OCI-LY1 (cell line): ENCODE data around the gene SUFU.
A peak's percentile ranks its signal among the peaks of the same experiment; 100 is the strongest.

Experiments
- H2AFZ ChIP-seq: fragments of 200-600 bp; sonication (generic), shearing (Covaris generic); 2 replicates; pipeline ENCODE4 v1.6.0; 2014; ENCODE audit warnings: antibody characterized with exemption, mild to moderate bottlenecking, low read length
- H3F3A ChIP-seq: fragments of 200-600 bp; sonication (generic), shearing (Covaris generic); 2 replicates; pipeline ENCODE4 v1.6.0; 2014; ENCODE audit warnings: mild to moderate bottlenecking, antibody characterized with exemption, low read length, moderate library complexity; ENCODE audit not compliant: insufficient read depth
- H3K27ac ChIP-seq: fragments of 200-600 bp; sonication (generic); 2 replicates; pipeline ENCODE4 v1.5.1; 2014; ENCODE audit warnings: low read length, mixed run types, mild to moderate bottlenecking, low read depth; ENCODE audit not compliant: poor library complexity, severe bottlenecking
- H3K27me3 ChIP-seq: fragments of 200-600 bp; sonication (generic); 2 replicates; pipeline ENCODE4 v1.6.0; 2014; ENCODE audit warnings: antibody characterized with exemption, mild to moderate bottlenecking, low read length, moderate library complexity; ENCODE audit not compliant: insufficient read depth
- H3K36me3 ChIP-seq: fragments of 200-600 bp; sonication (generic); 2 replicates; pipeline ENCODE4 v1.6.1; 2014; ENCODE audit warnings: mild to moderate bottlenecking, antibody characterized with exemption, low read length, moderate library complexity, mixed read lengths; ENCODE audit not compliant: insufficient read depth
- H3K4me1 ChIP-seq: fragments of 200-600 bp; sonication (generic); 2 replicates; pipeline ENCODE4 v1.5.1; 2014; ENCODE audit warnings: mild to moderate bottlenecking, low read length, moderate library complexity; ENCODE audit not compliant: insufficient read depth, severe bottlenecking
- H3K4me2 ChIP-seq: fragments of 200-600 bp; sonication (generic), shearing (Covaris generic); 2 replicates; pipeline ENCODE4 v1.6.1; 2014; ENCODE audit warnings: low read length
- H3K4me3 ChIP-seq: fragments of 200-600 bp; sonication (generic); 2 replicates; pipeline ENCODE4 v1.5.1; 2014; ENCODE audit warnings: low read length, low read depth, mild to moderate bottlenecking, mixed read lengths; ENCODE audit not compliant: poor library complexity, severe bottlenecking
- H3K79me2 ChIP-seq: fragments of 200-600 bp; shearing (Covaris generic); 2 replicates; pipeline ENCODE4 v1.6.1; 2016; ENCODE audit warnings: mixed run types, low read length, mixed read lengths; ENCODE audit not compliant: insufficient read depth
- H3K9ac ChIP-seq: fragments of 200-600 bp; sonication (generic), shearing (Covaris generic); 2 replicates; pipeline ENCODE4 v1.6.1; 2014; ENCODE audit warnings: mild to moderate bottlenecking, low read length, mixed read lengths
- H3K9me2 ChIP-seq: fragments of 200-600 bp; sonication (generic), shearing (Covaris generic); 2 replicates; pipeline ENCODE4 v1.6.1; 2014; ENCODE audit warnings: low read depth, mild to moderate bottlenecking, low read length, mixed read lengths
- H3K9me3 ChIP-seq: fragments of 200-600 bp; shearing (Covaris generic); 2 replicates; pipeline ENCODE4 v1.6.1; 2014; ENCODE audit warnings: low read length, mixed read lengths
- H4K20me1 ChIP-seq: fragments of 200-600 bp; sonication (generic), shearing (Covaris generic); 2 replicates; pipeline ENCODE4 v1.6.0; 2016; ENCODE audit warnings: mild to moderate bottlenecking, low read length; ENCODE audit not compliant: insufficient read depth
- EZH2 ChIP-seq: fragments of 200-600 bp; sonication (generic), shearing (Covaris generic); IDR thresholded peaks from 2 replicates; pipeline ENCODE4 v1.8.0; 2017; ENCODE audit warnings: borderline replicate concordance, mixed run types, mild to moderate bottlenecking, antibody characterized with exemption, low read length, moderate library complexity, mixed read lengths
- TF ChIP-seq, protein P1 (sequence below): fragments of 200-600 bp; sonication (generic), shearing (Covaris generic); IDR thresholded peaks from 2 replicates; pipeline ENCODE4 v1.5.1; 2017; ENCODE audit warnings: mild to moderate bottlenecking, antibody characterized with exemption, low read length, moderate library complexity, mixed read lengths

The SUFU gene

DNA sequence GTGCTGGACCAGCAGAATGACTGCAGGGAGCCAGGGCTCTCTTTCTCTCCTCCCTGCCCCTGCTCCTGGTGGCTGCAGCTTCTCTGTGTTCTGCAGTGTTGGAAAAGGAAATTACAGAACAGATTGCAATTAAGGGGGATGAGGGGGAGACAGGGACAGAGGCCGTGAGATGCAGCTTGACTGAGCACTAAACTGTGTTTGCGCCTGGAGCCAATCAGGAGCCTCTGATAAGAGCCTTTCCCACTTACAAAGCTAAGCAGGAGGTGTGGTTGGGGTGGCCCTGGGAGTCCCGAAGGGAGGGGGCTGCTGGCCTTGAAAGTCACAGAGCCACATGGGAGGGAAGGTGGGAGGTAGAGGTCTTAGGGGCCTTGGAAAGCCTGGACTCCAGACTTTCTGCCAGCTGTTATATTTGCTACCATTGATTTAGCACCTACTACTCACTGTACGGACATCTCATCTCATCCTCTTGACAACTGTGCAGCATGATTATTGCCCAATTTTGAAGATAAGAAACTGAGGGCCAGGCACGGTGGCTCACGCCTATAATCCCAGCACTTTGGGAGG is 167.2 kb downstream of the SUFU start:
- no peaks in the 10 kb centered on the region for H3K36me3 ChIP-seq
- H3K79me2 ChIP-seq, result no peaks in the 10 kb centered on the region
- no peaks in the 10 kb centered on the region for H3K9me2 ChIP-seq
- H3K27me3 ChIP-seq, result no peaks in the 10 kb centered on the region
- H3K9me3 ChIP-seq, result no peaks in the 10 kb centered on the region
- no peak overlapping the region for H3K4me3 ChIP-seq
- no peaks in the 10 kb centered on the region for H4K20me1 ChIP-seq
- no peak for TF ChIP-seq EZH2
- TF ChIP-seq, protein P1, sequence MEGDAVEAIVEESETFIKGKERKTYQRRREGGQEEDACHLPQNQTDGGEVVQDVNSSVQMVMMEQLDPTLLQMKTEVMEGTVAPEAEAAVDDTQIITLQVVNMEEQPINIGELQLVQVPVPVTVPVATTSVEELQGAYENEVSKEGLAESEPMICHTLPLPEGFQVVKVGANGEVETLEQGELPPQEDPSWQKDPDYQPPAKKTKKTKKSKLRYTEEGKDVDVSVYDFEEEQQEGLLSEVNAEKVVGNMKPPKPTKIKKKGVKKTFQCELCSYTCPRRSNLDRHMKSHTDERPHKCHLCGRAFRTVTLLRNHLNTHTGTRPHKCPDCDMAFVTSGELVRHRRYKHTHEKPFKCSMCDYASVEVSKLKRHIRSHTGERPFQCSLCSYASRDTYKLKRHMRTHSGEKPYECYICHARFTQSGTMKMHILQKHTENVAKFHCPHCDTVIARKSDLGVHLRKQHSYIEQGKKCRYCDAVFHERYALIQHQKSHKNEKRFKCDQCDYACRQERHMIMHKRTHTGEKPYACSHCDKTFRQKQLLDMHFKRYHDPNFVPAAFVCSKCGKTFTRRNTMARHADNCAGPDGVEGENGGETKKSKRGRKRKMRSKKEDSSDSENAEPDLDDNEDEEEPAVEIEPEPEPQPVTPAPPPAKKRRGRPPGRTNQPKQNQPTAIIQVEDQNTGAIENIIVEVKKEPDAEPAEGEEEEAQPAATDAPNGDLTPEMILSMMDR, result no peak
- H3F3A ChIP-seq, result no peaks in the 10 kb centered on the region
- no peak overlapping the region for H3K4me2 ChIP-seq
- H3K9ac ChIP-seq, result no peak overlapping the region
- H2AFZ ChIP-seq, result no peak overlapping the region
- H3K4me1 ChIP-seq, result peaks cover 37% of the 10 kb centered on the region
- no peak overlapping the region for H3K27ac ChIP-seq

DNA sequence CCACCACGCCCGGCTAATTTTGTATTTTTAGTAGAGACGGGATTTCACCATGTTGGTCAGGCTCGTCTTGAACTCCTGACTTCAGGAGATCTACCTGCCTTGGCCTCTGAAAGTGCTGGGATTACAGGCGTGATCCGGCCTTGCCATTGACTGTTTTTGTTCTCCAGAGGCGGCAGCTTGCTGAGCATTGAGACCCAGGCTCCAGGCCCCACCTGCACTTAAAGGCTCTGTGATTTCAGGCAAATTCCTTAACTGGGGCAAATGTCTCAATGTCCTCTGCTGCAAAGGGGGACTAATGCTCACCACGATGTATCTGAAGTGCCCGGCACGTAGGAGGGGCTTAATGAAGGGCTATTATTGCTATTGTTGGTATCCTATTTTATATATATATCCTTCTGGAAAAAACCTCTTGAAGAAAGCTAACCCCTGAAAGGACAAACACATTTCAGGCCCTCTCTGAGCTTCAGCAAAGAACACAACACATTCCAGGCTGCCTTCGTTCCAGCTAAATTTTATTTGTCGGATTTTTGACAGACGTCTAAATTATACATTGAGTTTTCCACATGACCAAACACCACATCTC is 169.6 kb downstream of the SUFU start:
- Histone ChIP-seq H2AFZ (no peak overlapping the region), H3K4me2 (peak overlapping the region; percentile 65), H3K36me3 (no peaks in the 10 kb centered on the region), H3F3A (no peaks in the 10 kb centered on the region), H3K9ac (peak overlapping the region; percentile 55; the same call in 1 of the 2 replicates), H3K4me1 (peaks cover 55% of the 10 kb centered on the region), H3K79me2 (no peaks in the 10 kb centered on the region), H3K27ac (peak overlapping the region; percentile 95), H3K4me3 (peak overlapping the region; percentile 38), H4K20me1 (no peaks in the 10 kb centered on the region), H3K9me3 (no peaks in the 10 kb centered on the region), H3K9me2 (no peaks in the 10 kb centered on the region), H3K27me3 (no peaks in the 10 kb centered on the region)
- TF ChIP-seq, protein P1, result no peak
- TF ChIP-seq EZH2, result no peak

DNA sequence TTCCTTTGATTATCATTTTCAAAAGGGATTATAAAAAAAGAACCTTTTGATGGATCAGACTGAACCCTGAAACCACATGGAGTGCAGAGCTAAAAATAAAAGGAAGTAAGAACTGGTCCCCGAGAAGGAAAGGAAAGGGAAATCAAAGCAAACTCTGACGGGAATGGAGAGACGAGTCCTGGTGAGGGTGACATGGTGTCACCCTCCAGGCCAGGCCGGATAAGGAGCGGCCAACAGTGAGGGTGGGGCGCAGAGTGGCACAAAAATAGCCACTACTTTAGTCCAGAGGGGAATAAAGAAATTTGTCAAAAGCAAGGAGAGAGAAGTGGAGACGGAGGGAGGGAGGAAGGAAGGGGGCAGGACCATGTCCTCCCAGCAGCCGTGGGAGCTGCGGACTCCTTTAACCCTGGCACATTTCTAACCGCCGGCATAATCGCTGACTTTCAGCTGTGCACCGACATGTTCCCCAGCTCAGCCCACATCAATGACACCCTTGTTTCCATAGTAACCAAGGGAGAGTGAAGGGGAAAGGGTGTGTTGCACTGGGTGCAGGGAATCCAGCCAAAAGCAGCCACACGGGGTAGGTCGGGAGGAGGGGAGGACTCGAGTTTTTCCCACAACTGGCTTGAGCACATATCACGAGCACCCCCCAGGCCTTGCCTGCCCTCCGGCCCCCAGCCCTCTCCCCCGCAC is 170.2 kb downstream of the SUFU start:
- Histone ChIP-seq H3K36me3 (no peaks in the 10 kb centered on the region), H3K4me3 (peak overlapping the region; percentile 38), H2AFZ (no peak overlapping the region), H3K4me1 (peaks cover 62% of the 10 kb centered on the region), H3K9ac (peak overlapping the region; percentile 55; the same call in 1 of the 2 replicates), H3K9me2 (no peaks in the 10 kb centered on the region), H3K79me2 (no peaks in the 10 kb centered on the region), H3K9me3 (no peaks in the 10 kb centered on the region), H3K27ac (peak overlapping the region; percentile 95), H3F3A (no peaks in the 10 kb centered on the region), H3K4me2 (peak overlapping the region; percentile 65), H4K20me1 (no peaks in the 10 kb centered on the region), H3K27me3 (no peaks in the 10 kb centered on the region)
- no peak for TF ChIP-seq EZH2
- TF ChIP-seq, protein P1, result no peak
